GM19438 (cell line): ENCODE results near the gene CCDC185.

Experiments used
- ATAC-seq: cut with Tn5 transposase; IDR thresholded peaks from one replicate; pipeline ENCODE4 v1.9.1; 2021; ENCODE audit warnings: low read depth; ENCODE audit not compliant: unreplicated experiment

The CCDC185 gene

DNA sequence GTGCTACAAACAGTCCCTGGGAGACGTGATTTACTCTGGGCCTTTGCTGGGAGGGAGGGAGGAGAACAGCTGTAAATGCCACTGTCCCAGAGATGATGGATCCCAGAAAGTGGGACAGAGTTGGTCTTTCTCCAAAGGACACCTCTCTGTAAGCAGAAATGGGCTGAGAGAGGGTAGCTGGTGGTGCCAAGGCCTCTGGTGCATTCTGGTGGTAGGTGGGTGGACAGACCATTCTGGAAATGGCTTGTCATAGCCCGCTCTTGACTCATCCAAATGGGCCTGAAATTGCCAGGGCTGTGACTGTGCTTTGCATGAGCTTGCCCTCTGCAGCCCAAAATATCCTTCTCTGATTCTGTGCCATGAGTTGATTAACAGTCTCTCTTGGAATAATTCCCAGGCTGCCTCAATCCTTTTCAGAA is 36.1 kb downstream of the CCDC185 start:
- no peak for ATAC-seq

DNA sequence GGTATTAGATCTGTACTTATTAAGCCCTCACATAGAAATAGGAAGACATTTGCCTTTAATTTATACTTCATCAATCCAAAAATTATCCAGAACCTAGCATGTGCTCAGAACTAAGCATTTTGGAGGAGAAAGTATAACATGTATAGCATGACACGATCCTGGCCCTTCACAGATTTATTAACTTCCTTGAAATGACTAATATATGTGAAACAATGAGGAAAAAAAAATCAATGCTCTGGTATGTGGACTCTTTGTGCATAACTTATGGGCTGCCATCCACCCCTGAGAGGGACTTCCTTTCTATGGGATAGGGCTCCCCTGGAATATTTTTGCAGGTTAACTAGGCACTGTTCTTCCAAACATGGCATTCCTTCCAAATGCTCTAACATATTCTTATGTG is 36.6 kb downstream of the CCDC185 start:
- no peak for ATAC-seq

DNA sequence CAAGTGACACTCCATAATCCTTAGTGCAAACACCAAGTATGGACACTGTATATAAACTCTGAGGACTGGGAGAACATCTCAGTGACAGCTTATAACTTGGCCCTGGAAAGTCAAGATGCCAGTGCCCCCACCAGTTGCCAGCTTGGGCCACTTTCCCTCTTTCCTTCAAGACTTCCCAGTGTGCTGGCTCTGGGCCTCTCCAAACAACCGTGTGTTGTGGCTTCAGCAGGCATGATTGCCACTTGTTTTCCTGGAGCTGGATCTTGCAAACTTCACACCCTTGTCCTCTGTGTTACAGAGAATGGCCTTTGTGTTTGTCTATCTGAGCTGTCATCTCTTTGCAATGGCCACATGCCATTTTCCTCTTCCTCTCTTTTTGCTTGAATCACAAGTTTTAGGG is 37.0 kb downstream of the CCDC185 start:
- no peak for ATAC-seq

DNA sequence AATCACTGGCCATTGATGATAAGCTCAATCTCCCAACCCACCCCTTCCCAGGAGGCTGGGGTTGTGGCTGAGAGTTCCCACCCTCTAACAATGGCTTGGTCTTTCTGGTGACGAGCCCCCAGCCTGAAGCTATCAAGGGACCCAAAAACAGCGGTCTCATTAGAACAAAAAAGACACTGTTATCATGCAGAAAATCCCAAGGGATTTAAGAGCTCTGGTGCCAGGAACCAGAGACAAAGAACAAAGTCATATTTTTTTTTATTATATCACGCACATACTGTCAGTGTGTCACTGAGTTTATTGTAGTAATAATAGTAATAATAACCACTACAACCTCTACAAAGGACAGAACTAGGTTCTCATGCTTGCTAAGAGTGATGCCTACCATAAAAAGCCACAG is 43.9 kb downstream of the CCDC185 start:
- ATAC-seq = no peak

DNA sequence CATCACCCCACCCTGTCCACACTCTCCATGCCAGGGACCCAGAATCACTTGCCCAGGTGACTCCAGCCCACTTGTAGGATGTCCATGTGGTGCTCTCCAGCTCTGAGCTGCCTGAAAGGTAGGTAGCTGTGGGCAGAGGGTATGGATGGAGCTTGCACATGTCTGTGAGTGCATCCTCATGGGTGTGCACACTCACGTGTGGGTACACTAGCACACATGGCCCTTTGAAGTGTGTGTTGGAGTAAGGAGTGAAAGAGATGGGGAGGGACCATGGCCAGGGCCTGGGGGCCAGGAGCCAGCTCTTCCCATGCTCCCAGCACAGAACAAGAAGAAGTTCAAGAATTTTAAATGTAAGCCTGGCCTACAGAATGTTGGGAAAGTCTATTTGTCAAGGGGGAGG is 50.2 kb downstream of the CCDC185 start:
- ATAC-seq = no peak

DNA sequence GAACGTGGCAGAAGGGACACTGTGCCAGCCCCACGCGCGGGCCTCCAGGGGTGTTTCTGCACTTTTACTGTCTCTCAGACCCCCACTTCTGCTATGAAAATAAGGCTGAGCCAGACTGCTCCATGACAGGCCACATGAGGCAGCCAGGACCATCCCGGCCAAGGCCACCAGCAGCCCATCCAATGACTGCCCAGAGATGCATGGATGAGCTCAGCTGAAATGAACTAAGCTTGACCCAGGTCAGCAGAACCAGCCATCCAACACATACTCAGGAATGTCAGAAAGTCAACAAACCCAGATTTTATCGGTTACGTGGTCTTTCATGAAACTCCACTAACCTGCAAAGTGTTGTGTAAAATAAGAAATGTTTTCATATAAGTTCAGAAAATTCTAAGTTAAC is 51.2 kb downstream of the CCDC185 start:
- no peak for ATAC-seq
